ENCODE measurements around the gene CALML3.

- no peak for TF ChIP-seq POLR2A (IDR thresholded peaks at IDR 0.05)
- TF ChIP-seq, protein P1, sequence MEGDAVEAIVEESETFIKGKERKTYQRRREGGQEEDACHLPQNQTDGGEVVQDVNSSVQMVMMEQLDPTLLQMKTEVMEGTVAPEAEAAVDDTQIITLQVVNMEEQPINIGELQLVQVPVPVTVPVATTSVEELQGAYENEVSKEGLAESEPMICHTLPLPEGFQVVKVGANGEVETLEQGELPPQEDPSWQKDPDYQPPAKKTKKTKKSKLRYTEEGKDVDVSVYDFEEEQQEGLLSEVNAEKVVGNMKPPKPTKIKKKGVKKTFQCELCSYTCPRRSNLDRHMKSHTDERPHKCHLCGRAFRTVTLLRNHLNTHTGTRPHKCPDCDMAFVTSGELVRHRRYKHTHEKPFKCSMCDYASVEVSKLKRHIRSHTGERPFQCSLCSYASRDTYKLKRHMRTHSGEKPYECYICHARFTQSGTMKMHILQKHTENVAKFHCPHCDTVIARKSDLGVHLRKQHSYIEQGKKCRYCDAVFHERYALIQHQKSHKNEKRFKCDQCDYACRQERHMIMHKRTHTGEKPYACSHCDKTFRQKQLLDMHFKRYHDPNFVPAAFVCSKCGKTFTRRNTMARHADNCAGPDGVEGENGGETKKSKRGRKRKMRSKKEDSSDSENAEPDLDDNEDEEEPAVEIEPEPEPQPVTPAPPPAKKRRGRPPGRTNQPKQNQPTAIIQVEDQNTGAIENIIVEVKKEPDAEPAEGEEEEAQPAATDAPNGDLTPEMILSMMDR (IDR thresholded peaks at IDR 0.05): no peak
Observed at GRCh38 chr10:5564537-5565204, 39.9 kb downstream of the CALML3 start.
